Measurements from ENCODE around the gene NPBWR2. TPM values are rescaled to one million over a fixed set of nuclear protein-coding genes. Genes with fewer than 3 reads are reported as not detected.
"Not testable (repeated sequence)": the region's sequence is repeated elsewhere in the genome, so short reads cannot be mapped to it uniquely, and the experiment has no call there.

NPBWR2 gene
- polyA plus RNA-seq, 3 donors, result not detected

DNA sequence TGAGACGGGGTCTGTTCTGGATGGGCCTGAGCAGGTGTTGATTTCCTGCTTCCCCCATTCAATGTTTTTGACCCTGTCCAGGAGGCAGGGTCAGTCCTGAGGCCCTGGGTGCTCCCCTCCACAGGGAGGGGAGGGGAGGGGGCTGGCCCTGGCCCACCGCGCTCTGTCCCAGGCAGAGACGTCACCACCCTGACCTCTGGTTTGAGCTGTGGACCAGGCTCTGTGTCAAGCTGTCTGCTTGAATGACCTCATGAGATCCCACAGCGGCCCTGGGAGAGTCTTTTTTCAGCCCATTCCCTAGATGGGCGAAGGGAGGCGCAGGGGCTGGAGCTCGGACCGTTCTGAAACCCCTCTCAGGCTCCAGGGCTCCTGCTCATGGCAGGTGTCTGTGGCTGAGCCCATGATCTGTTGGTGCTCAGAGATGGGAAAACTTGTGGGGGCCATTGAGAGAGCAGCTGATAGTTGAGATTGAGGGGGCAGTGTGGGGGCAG lies 14.3 kb downstream of the NPBWR2 start:
- no peak for DNase-seq (ENCODE audit: extremely low read depth in 1 of 11, low read depth in 9 of 11, low spot score in 4 of 11)

DNA sequence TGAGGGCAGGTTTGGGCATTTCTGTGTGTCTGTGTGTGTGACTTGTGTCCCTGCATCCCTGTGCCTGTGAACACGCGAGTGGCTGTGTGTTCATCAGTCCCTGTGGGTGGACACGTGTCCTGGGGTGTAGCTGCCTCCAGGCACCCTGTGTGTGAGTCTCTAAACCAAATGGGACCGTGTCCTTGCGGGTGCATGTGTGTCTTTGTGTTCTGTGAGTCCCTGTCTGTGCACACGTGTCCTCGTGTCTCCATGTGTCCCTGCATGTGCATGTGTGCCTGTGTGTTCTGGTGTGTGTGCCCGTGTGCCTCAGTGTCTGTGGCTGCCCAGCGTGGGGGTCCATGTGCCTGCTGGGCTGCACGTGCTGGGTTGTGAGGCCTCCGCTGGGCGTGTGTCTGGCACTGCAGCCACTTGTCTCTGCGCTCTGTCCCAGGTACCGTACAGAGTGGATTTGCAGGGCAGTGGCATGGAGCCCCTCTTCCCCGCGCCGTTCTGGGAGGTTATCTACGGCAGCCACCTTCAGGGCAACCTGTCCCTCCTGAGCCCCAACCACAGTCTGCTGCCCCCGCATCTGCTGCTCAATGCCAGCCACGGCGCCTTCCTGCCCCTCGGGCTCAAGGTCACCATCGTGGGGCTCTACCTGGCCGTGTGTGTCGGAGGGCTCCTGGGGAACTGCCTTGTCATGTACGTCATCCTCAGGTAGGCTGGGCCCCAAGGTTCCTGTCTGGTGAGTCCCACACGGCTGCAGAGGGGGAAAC lies 14.9 kb downstream of the NPBWR2 start:
- DNase-seq (ENCODE audit: extremely low read depth in 1 of 11, low read depth in 9 of 11, low spot score in 4 of 11), result no peak

DNA sequence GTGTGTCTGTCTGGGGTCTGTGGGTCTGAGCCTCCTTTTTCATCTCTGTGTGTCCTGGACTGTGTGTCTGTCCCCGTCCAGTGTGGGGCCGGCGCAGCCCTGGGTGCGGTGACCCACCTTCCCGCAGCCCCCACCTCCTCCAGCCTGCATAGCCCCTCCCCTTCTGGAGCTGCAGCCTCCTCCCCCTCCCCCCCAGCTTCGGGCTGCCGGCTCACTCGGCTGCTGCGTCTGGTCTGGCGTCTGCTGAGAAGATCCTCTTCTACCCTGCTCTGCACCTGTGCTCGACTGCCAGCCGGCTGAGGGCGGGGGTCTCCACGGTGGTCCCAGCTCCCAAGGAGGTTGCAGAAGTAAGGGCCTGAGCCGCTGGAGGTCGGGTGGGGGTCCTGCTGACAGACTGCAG lies 15.6 kb downstream of the NPBWR2 start:
- no peak for DNase-seq (ENCODE audit: extremely low read depth in 1 of 11, low read depth in 9 of 11, low spot score in 4 of 11)

DNA sequence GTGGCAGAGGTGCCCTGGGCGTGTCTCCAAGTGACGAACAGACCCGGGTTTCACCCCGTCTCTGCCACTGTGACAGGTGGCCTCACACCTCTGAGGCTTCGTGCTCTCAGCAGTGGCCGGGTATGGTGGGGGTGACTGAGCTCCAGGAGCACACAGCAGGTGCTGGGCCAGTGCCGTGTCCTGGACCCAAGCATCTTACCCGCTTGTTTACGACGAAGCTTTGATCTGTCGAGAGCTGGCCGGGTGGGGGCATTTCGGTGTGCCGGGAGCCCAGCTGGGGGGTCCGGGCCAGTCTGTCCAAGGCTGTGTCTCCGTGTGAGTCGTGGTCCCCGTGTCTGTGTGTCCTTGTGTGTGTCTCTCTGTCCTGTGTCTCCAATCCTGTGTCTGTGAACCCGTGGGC lies 16.0 kb downstream of the NPBWR2 start:
- DNase-seq (ENCODE audit: extremely low read depth in 1 of 11, low read depth in 9 of 11, low spot score in 4 of 11), result no peak

DNA sequence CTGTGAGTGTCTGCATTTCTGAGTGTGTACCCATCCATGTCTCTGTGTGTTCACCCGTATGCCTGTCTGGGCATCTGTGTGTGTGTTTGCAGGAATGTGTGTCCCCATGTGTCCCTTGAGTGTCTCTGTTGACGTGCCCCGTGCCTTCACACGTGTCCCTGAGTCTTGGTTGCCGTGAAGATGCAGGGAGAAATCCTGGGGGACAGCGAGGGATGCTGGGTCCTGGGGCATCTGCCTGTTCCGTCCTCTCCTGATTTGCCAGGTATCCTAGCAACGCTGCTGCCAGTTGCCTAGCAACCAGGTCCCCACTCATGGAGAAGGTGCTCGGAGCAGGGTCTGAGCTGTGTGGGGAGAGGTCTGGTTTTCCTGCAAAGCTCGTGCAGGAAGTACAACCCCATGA lies 17.2 kb downstream of the NPBWR2 start:
- DNase-seq (ENCODE audit: extremely low read depth in 1 of 11, low read depth in 9 of 11, low spot score in 4 of 11), result no peak

DNA sequence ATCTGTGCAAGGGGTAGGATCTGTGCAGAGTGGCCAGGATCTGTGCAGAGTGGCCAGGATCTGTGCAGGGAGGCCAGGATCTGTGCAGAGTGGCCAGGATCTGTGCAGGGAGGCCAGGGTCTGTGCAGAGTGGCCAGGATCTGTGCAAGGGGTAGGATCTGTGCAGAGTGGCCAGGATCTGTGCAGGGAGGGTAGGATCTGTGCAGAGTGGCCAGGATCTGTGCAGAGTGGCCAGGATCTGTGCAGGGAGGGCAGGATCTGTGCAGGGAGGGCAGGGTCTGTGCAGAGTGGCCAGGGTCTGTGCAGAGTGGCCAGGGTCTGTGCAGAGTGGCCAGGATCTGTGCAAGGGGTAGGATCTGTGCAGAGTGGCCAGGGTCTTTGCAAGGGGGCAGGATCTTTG lies 18.8 kb downstream of the NPBWR2 start:
- not testable (repeated sequence) for DNase-seq (ENCODE audit: extremely low read depth in 1 of 11, low read depth in 9 of 11, low spot score in 4 of 11)

DNA sequence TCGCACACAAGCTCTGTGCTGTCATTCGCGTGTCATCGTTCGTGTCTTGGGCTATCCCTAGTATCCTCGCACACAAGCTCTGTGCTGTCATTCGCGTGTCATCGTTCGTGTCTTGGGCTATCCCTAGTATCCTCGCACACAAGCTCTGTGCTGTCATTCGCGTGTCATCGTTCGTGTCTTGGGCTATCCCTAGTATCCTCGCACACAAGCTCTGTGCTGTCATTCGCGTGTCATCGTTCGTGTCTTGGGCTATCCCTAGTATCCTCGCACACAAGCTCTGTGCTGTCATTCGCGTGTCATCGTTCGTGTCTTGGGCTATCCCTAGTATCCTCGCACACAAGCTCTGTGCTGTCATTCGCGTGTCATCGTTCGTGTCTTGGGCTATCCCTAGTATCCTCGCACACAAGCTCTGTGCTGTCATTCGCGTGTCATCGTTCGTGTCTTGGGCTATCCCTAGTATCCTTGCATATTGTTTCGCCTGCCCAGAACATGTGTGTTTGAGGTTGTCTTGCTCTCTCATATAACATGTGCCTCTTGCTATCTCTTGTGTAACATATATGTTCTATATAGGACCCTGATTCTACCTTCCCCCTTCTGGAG lies 20.0 kb downstream of the NPBWR2 start:
- not testable (repeated sequence) for DNase-seq (ENCODE audit: extremely low read depth in 1 of 11, low read depth in 9 of 11, low spot score in 4 of 11)

DNA sequence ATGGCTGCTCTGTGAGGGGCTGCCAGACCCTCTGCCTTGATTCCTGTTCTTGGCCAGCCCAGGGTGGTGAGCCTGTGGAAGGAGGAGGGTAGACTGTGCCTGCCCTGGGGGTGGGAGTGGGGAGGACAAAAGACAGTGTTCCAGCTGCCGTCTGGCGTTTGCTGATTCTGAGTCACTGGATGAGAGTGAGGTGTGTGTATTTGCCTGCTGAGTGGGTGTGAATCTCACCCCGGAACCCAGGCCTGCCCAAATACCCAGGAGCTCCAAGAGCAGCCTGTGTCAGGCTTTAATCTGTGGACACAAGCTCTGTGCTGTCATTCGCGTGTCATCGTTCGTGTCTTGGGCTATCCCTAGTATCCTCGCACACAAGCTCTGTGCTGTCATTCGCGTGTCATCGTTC lies 20.6 kb downstream of the NPBWR2 start:
- DNase-seq (ENCODE audit: extremely low read depth in 1 of 11, low read depth in 9 of 11, low spot score in 4 of 11), result no peak

DNA sequence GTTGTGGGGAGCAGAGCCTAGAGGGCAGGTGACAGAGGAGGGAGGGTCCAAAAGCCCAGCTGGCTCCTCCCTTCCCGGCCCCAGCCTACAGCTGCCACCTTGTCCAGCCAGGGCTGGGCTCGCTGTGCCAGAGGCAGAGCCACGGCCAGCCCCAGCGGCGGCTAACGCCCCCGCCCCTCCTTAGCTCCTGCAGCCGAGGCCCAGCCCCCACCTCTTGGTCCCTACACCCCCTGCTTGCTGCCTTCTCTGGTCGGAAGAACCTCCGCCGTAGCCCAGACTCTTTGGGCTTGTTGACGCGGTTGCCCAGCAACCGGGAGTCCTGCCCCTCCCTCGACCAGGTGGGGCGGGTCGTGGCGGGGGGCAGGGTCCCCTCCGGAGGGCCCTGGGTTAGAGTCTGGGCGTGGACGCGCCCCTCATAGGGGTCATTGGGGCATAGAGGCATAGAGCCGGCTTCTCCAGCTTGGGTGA lies 22.6 kb downstream of the NPBWR2 start:
- no peak for DNase-seq (ENCODE audit: extremely low read depth in 1 of 11, low read depth in 9 of 11, low spot score in 4 of 11)

DNA sequence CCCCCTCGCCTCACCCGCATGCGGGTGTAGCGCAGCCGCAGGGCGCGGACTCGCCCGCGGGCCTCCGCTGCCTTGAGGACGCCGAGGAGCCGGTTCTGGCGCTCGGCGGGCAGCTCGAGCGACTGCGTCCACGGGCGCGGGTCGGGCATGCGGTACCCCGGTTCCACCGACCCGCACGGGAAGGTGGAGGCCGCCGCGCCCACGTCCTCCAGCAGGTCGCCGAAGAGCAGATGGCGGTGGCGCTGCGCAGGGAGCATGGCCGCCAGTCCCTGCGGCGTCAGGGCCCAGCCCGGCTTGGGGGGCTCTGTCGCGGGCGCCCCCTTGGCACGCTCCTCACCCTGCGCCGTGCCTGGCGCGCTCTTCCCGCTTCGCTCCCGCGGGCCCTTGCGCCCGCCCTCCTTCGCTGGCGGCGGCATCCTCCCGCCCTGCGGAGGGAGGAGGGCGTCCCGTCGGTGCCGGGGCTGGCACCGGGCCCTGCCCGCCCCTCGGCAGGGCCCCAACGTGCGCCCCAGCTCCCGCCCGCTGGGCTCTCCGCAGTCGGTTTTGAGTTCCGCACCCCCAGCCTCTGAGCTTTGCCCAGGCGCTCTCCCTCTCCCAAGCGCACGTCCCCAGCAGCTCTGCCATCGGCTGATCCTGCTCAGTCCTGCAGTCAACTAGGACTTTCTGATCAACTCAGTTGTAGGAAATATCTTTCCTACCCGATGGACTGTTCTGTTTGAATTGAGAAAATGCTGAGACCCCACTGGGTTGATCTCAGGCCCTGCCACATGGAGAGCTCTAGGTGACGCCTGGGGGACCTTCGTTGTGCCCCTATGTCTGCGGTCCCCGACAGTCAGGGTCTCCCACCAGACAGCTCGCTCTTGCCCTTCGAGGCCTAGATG lies 23.3 kb downstream of the NPBWR2 start, which contains the start of gene LKAAEAR1:
TSS of gene LKAAEAR1 (minus strand) at position 595 of the 881 bp plus-strand sequence. CDS start at position 416, 179 bp downstream.
- no peak for DNase-seq (ENCODE audit: extremely low read depth in 1 of 11, low read depth in 9 of 11, low spot score in 4 of 11)

DNA sequence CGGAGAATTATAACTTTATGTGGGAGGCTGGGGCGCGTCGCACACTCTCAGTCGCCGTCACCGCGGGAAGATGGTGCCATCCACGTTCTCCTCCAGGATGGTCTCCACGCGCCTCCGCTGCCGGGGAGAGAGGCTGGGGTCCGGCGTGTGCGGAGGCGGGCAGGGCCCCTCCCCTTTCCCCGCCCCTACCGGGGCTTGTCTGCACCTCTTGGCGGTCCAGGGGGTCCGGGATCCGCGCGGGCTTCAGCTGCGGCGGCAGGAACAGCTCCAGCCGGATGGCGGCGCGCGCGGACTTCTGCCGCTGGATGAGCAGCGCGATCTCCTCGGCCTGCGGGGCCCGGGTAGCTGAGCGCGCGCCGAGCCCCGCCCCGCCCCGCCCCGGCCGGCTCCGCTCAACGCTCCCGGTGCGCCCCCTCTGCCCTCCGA lies 24.0 kb downstream of the NPBWR2 start:
- DNase-seq (ENCODE audit: extremely low read depth in 1 of 11, low read depth in 9 of 11, low spot score in 4 of 11), result peak in 6 of 11 donors; percentile 59 to 73 (median 68)

DNA sequence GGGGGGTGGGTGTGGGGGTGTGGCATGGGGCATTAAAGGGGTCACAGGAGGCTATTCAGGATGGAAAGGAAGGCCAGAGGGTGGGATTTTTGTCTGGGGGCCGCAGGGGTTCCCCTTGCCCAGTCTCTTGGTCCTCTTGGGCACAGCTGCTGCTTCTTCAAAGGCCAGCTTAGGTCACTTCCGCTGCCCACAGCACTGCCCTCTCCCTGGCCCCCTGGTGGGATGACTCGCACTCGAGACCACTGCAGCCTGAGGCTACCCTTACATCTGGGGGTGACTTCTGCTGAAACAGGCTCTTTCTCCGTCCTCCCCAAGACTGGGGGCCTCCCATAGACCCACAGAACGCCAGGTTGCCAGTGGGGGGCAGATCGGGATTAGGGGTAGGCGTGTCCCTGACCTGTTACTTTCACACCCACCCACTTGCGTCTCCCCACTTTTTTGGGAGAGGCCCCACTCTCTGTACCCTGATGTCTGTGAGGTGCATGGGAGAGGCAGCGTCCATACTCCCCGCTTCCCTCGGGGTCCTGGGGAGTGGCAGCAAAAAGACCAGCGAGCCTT lies 24.5 kb downstream of the NPBWR2 start:
- DNase-seq (ENCODE audit: extremely low read depth in 1 of 11, low read depth in 9 of 11, low spot score in 4 of 11), result no peak

DNA sequence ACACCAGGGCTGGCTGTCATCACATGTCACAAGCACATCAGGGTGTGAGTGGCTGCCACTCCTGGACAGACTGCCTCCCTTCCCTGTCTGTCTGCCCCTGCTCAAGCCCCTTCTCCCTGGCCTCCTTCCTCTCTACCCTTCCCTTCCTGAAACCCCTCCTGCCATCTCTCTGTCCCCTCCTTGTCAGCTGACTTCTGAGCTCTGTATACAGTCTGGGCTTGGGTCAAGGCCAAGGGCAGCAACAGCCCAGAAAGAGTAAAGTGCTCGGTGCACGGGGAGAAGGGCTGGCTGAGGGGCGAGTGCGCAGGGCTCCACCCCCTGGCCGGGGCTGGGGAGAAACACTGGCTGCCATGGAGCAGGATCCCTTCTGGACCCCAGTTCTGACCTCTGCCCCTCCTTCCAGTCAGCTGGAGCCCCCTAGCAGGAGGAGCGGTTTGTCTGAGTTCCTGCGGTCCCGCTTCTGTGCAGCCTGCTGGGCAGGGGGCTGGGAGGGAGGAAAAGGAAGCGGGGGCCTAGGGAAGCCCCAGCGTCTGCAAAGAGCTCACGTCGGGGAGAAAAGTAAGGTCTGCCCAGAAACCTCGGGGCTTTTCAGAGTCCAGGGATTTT lies 25.1 kb downstream of the NPBWR2 start:
- DNase-seq (ENCODE audit: extremely low read depth in 1 of 11, low read depth in 9 of 11, low spot score in 4 of 11), result no peak

DNA sequence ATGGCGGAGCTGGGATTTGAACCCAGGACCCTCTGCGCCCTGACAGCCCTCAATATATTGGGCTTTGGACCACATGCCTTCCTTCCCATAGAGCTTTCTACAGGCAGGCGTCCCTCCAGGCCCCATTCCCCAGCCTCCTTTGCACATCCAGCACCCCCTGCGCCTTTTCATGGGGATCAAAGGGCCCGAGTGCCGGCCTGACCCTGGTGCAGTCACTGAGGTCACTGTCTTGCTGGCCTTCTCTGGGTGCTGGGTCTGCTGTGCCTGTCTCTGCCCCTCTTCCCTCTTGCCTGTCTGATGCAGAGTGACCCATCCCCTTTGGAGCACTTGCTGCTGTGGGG lies 25.8 kb downstream of the NPBWR2 start:
- DNase-seq (ENCODE audit: extremely low read depth in 1 of 11, low read depth in 9 of 11, low spot score in 4 of 11), result no peak

DNA sequence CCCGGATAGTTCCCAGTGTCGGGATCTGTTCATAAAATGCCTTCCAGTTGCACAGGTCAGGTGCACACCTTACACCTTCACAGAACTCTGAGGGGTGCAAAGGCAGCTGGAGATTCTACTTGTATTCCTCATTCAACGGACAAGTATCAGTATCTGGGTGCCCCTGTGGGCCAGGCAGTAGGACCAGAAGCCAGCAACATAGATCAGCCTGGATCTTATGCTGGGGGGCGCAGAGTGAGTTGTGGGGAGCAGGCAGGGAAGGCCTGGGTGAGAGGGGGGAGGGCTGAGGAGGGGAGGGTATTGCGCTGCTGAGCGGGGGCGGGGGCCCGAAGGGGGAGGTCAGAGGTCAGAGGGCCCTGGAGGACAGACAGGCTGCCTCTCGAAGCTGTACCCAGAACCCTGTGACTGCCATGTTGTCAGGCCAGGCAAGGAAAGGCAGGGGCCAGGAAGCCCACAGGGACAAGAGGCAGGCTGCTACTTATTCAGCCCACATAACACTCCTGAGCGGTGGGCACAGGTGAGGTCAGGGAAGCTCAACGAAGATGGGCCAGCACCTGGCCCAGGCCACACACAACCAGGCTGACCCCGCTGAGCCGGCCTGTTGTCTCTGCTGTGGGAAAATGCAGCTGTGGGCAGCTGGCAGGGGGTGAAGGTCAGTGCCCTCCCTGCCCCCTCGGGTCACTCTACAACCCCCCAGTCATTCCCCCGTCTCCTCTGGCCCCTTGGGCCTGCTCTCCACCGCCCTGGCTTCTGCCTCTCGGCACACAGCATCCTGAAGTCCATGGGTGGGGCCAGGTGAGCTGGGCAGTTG lies 26.3 kb downstream of the NPBWR2 start:
- no peak for DNase-seq (ENCODE audit: extremely low read depth in 1 of 11, low read depth in 9 of 11, low spot score in 4 of 11)

DNA sequence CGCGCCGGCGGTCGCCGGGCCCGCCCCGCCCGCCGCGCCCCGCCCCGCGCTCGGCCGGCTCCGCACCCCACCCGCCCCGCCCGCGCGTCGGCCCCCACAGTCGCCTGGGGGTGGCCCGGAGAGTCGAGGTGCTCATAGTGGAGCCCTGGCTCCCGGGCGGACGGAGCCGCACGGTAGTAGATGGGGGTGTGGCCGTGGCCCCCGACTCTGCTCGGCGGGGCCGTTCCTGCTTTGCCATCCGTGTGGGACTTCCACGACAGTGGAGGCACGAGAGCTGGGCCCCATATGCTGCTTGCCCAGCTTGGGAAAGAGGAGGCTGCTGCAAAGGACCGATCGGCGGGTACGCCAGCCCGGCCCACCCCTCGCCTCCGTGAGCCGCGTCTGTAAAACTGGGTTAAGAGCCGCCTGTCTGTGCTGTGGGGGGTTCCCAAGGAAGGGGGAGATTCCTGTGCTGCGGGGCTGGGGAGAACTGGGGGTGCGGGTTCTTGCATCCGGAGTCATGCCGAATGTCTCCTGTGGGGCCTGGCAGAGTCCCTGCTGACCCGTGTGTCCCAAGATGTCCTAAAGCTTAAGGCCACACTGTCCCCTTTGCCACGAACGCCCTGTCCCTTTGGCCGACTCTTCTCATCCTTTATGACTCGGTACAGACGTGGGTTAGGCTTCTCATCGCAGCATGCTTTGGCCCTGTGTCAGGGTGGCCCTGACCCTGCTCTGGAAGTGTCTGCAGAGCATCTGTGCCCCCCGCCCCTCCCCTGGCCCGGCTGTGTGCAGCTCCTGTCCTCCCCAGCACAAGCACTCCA lies 27.2 kb downstream of the NPBWR2 start, which contains the start of gene OPRL1:
TSS of gene OPRL1 (plus strand) at position 70 of the 800 bp plus-strand sequence. CDS start 12,639 bp downstream, outside the sequence.
- DNase-seq (ENCODE audit: extremely low read depth in 1 of 11, low read depth in 9 of 11, low spot score in 4 of 11), result no peak

Measured in renal cortex interstitium (tissue), 11 donors.